HEK293 (cell line): Measurements from ENCODE around the gene GCSH.

Experiments used
- CTCF ChIP-seq: fragments of 450-650 bp; formaldehyde crosslinking; IDR thresholded peaks from 2 replicates; pipeline ENCODE4 v1.5.1; 2016; ENCODE audit warnings: missing biosample characterization, missing genetic modification characterization
- ZNF132 ChIP-seq: fragments of 450-650 bp; formaldehyde crosslinking; IDR thresholded peaks from 2 replicates; pipeline ENCODE4 v1.5.1; 2017; ENCODE audit warnings: missing biosample characterization, missing genetic modification characterization, borderline replicate concordance
- TF ChIP-seq, protein P1 (sequence below): fragments of 450-650 bp; formaldehyde crosslinking; IDR thresholded peaks from 2 replicates; pipeline ENCODE4 v1.5.1; 2016; ENCODE audit warnings: missing biosample characterization, missing genetic modification characterization

DNA sequence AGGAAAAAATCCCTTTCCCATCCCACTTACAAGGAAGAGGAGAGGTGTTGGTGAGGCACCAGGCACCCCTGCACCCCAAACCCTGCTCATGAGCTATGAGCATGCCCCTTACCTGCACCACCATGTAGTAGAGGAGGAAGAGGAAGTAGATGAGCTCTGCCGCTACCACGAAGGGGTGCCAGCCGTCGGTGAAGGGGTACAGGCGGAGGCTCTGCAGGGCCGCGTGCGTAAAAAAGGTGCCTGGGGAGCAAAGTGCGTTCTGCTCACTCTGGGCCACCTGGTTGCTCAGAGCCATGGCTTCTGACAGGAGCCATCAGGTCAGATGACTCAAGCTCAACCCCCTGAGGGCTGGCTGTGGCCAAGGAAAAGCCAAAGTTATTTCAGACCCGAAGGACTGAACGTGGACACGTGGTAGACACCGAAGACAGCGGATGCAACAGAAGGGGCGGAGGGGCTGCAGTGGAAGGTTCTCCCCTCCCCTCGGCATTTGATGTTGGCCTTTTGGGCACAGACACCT is 25.3 kb upstream of the GCSH start:
- TF ChIP-seq CTCF (tag by site-specific recombination), result no peak
- TF ChIP-seq, protein P1, sequence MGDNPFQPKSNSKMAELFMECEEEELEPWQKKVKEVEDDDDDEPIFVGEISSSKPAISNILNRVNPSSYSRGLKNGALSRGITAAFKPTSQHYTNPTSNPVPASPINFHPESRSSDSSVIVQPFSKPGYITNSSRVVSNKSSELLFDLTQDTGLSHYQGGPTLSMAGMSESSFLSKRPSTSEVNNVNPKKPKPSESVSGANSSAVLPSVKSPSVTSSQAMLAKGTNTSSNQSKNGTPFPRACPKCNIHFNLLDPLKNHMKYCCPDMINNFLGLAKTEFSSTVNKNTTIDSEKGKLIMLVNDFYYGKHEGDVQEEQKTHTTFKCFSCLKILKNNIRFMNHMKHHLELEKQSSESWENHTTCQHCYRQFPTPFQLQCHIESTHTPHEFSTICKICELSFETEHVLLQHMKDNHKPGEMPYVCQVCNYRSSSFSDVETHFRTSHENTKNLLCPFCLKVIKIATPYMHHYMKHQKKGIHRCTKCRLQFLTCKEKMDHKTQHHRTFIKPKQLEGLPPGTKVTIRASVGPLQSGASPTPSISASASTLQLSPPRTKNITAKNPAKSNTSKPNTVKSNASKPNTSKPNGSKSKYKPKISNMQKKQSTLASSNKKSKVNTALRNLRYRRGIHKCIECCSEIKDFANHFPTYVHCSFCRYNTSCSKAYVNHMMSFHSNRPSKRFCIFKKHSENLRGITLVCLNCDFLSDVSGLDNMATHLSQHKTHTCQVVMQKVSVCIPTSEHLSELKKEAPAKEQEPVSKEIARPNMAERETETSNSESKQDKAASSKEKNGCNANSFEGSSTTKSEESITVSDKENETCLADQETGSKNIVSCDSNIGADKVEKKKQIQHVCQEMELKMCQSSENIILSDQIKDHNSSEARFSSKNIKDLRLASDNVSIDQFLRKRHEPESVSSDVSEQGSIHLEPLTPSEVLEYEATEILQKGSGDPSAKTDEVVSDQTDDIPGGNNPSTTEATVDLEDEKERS (tag by site-specific recombination), result no peak
- TF ChIP-seq ZNF132 (tag by site-specific recombination), result no peak
